ENCODE measurements around the gene ZNF467.

ZNF467 gene

DNA sequence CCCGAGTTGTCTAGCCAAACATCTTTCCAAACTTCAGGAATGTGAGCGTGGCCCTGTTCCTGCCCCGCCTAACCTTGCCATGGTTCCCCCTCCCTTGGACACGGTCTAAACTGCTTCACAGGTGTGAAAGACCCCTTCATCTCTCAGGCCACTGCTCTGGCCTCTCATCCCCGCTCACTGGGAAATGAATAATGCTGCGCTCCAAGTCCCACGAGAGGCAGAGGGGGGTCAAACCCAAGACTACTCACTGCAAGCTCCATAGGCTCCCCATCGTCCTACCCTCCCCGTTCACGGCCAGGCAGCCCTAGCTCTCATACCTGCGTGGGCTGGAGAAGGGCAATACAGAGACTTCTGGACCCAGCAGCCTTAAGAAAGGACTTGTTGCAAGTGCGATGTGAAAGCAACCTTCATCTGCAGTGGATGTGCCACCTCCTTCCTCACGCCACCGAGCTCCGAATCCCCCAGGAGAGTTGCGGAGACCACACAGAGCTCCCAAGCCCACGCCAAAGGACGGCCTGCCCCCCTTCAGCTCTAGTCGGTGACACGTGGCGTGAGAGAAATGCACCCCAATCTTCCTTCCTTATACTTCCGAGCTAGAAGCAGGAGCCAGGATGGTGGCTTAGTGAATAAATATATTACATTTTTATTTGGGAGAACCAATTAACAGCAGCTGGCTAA lies 9.7 kb downstream of the ZNF467 start:
- no peak overlapping the region for H3K4me3 ChIP-seq (ENCODE audit: low read depth, low read length)
- TF ChIP-seq, protein P1, sequence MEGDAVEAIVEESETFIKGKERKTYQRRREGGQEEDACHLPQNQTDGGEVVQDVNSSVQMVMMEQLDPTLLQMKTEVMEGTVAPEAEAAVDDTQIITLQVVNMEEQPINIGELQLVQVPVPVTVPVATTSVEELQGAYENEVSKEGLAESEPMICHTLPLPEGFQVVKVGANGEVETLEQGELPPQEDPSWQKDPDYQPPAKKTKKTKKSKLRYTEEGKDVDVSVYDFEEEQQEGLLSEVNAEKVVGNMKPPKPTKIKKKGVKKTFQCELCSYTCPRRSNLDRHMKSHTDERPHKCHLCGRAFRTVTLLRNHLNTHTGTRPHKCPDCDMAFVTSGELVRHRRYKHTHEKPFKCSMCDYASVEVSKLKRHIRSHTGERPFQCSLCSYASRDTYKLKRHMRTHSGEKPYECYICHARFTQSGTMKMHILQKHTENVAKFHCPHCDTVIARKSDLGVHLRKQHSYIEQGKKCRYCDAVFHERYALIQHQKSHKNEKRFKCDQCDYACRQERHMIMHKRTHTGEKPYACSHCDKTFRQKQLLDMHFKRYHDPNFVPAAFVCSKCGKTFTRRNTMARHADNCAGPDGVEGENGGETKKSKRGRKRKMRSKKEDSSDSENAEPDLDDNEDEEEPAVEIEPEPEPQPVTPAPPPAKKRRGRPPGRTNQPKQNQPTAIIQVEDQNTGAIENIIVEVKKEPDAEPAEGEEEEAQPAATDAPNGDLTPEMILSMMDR (IDR thresholded peaks at IDR 0.05; ENCODE audit: low read depth, low read length, missing control alignments): no peak
- no peak for DNase-seq (ENCODE audit: low read depth)
- in situ Hi-C loops (cut with HindIII; ENCODE audit: low sequenced_read_pairs): no loop called here

DNA sequence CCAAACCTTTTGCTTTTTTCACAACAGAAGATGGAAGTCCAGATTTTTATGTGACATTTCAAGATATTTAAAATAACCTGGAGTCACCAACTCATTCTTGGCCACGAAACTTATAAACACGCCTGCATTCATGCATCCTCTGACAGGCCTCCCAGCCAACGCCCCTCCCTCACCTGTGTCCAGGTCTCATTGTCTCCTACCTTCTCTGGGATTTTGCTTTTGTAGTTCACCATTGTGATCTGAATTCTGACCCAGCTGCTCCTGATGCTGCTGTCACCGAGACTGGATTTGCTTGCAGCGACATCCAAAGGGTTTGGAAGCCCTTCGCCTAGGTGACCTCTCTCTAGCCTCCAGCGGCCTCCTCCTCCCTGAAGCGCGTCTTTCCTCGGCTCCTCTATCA lies 10.8 kb downstream of the ZNF467 start:
- no peak for DNase-seq (ENCODE audit: low read depth)
- in situ Hi-C loops (cut with HindIII; ENCODE audit: low sequenced_read_pairs): no loop called here
- TF ChIP-seq, protein P1 (IDR thresholded peaks at IDR 0.05; ENCODE audit: low read depth, low read length, missing control alignments): no peak
- H3K4me3 ChIP-seq (ENCODE audit: low read depth, low read length): no peak overlapping the region

DNA sequence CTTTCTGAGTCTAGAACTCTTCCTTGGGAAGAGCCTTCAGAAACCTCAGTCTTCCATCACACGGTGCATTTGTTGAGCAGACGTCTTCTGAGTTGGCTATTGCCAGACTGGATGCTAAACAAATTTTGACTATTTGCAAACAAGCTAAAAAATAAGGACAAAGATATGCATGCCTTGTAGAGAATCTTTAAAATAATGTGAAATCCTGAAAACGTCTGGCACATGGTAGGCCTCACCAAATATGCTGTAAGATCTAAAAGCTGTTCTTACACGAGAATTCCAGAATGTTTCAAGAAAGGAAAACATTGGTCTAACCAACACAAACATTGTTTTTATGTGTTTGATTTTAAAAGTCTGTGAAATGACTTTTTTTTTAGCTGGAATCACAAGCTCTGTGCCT lies 11.3 kb downstream of the ZNF467 start:
- no peak overlapping the region for H3K4me3 ChIP-seq (ENCODE audit: low read depth, low read length)
- TF ChIP-seq, protein P1 (IDR thresholded peaks at IDR 0.05; ENCODE audit: low read depth, low read length, missing control alignments): no peak
- no peak for DNase-seq (ENCODE audit: low read depth)
- in situ Hi-C loops (cut with HindIII; ENCODE audit: low sequenced_read_pairs): no loop called here

DNA sequence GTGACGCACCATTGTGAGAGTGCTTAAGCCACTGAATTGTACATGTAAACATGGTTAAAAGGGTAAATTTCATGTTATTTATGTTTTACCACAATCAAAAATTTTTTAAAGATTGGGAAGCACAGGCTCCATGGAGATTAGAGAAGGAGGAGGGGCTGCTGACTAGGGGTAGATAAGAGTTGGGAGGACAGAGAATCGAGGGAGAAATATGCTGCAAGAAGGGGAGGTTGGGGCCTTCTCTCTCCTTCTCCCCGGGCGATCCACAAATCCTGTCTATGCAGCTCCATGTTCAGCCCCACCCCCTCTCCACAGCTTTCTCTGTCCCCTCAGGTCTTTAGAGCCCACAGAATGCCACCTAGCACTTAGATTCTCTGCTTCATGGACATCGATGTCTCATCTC lies 12.1 kb downstream of the ZNF467 start:
- TF ChIP-seq, protein P1 (IDR thresholded peaks at IDR 0.05; ENCODE audit: low read depth, low read length, missing control alignments): no peak
- no peak overlapping the region for H3K4me3 ChIP-seq (ENCODE audit: low read depth, low read length)
- in situ Hi-C loops (cut with HindIII; ENCODE audit: low sequenced_read_pairs): no loop called here
- no peak for DNase-seq (ENCODE audit: low read depth)

DNA sequence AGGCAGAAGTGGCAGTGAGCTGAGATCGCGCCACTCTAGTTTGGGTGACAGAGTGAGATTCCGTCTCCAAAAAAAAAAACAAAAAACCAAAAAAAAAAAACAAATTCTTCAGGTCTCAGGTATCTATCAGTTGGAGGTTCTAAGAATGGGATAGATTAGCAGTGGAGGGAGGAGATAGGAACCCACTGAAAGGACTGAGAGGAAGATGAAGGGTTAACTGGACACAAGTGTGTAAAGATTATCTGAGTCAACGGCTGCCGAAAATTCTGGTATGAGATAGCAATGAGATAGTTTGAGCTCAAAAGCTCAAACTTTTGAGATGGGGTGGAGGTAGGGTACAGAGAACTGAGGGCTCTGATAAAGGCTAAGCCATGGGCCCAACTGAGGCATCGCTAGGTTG lies 12.8 kb downstream of the ZNF467 start:
- DNase-seq (ENCODE audit: low read depth): no peak
- no peak overlapping the region for H3K4me3 ChIP-seq (ENCODE audit: low read depth, low read length)
- in situ Hi-C loops (cut with HindIII; ENCODE audit: low sequenced_read_pairs): no loop called here
- TF ChIP-seq, protein P1 (IDR thresholded peaks at IDR 0.05; ENCODE audit: low read depth, low read length, missing control alignments): no peak

DNA sequence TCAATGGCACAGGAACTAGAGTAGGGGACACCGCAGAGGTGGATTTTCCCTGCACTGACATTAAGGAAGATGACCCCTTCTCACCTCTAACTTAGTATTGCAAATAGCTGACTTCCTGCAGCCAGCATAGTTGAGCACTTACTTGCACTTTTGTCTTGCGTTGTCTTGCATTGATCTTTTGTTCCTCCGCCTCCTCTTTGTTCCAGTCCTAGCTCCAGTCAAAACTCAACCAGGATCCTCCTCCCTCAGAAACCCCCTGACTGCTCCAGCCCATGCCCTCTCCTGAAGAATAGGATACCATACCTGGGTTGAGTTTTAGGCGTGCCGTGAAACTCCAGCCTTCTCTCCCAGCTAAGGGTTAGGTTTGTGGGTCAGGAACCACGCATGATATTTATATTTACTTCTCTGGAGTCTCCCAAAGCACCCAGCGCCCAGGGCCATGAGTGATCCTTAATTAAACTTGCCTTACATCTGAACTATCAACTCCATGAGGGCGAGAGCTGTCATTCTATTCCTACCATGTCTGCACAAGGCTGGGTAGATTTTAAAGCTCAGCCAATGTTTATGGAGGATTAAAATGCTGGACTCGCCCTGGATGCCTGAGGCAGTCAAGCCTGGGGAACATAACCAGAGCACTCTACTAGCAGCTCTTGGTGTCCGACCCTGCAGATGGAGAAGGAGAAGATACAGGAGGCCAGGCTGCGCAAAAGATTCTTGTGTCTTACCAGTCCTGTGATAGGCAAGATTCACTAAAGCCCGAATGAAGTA lies 14.1 kb downstream of the ZNF467 start:
- no peak for DNase-seq (ENCODE audit: low read depth)
- TF ChIP-seq, protein P1 (IDR thresholded peaks at IDR 0.05; ENCODE audit: low read depth, low read length, missing control alignments): no peak
- H3K4me3 ChIP-seq (ENCODE audit: low read depth, low read length): no peak overlapping the region
- in situ Hi-C loops (cut with HindIII; ENCODE audit: low sequenced_read_pairs): no loop called here
